Stimulated activated CD4-positive, alpha-beta T cell treated with anti-CD3 and anti-CD28 coated beads, Interleukin-12 subunit alpha, Interleukin-12 subunit beta, amount 100 ng/mL, for 48 hours (primary cell): ENCODE results near the gene CDC42SE1.
A peak's percentile ranks its signal among the peaks of the same experiment; 100 is the strongest.
"Not testable (repeated sequence)": the region's sequence is repeated elsewhere in the genome, so short reads cannot be mapped to it uniquely, and the experiment has no call there.

ENCODE experiments used
- DNase-seq, 3 donors: peaks; one replicate each; pipeline ENCODE4 v3.0.0-alpha.2; 2020; ENCODE audit warnings: low read depth in 2 of 3, low spot score in 1 of 3

Gene CDC42SE1, protein sequence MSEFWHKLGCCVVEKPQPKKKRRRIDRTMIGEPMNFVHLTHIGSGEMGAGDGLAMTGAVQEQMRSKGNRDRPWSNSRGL

DNA sequence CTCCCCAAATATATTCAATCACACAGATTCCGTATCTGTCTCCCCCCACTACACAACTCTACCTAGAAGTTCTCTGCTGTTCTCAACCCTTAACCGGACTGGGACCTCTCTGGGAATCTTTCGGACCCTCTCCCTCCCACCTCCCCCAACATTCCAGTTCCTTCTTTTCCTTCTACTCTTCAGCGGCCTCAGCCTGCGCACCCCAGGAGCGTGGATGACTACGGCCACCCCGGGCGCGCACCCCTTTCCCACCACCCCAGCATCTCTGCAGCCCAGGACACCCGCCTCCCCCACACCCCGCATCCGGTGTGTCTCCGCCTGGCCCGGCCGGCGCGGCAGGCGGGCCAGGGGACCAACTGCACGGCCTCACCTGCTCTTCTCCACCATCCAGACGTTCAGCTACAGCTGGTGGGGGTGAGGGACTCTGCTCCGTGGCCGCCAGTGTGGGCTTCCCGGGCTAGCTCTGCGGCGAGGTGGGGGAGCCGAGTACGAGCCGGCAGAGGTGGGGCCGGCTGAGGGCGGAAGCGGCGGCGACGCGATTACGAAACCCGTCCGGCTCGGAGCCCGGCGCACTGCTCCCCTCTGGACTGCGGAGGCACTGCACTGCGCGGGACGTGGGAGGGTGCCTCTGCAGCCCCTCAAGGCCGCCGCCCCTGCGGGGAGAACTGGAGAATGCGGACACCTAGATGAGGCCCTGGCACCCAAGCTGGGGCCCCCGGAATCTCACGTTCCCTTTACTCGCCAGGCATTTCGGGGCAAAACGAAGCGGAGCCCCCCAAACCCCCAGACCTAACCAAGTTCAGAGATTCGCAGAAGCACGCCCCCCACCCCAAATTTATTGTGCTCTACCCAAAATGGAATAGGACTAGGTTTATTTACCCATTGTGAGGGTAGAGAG, at the start of gene CDC42SE1:
Gene CDC42SE1 (minus strand): TSS at position 514 of the 898 bp plus-strand sequence. CDS start 3,892 bp downstream, outside the sequence.
- DNase-seq, result peak; percentile 66 to 83 (median 74)

DNA sequence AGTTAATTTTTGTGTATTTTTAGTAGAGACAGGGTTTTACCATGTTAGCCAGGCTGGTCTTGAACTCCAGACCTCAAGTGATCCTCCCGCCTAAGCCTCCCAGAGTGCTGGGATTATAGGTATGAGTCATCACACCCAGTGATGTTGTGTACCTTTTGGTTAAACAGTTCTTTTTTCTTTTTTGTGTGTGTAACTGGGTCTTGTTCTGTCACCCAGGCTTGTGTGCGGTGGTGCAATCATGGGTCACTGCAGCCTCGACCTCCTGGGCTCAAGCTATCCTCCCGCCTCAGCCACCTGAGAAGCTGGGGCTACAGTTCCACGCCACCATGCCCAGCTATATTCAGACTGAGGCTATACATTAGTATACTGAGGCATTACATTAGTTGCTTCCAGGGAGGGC, 48.9 kb upstream of the CDC42SE1 start:
- no peak for DNase-seq

DNA sequence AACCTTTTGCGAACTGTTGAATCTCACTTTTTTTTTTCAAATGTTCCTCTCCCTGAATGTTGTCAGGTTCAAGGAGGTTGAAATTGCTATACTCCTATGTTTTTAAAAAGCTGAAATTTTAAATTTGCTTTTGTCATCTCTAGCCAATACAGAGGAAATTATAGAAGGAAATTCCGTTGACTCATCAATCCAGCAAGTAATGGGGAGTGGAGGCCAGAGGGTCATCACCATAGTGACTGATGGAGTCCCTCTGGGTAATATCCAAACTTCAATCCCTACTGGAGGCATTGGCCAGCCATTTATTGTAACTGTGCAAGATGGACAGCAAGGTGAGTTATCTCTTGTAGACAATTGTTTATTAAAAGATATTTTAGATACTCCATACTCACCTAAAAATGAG, 47.5 kb upstream of the CDC42SE1 start:
- no peak for DNase-seq

DNA sequence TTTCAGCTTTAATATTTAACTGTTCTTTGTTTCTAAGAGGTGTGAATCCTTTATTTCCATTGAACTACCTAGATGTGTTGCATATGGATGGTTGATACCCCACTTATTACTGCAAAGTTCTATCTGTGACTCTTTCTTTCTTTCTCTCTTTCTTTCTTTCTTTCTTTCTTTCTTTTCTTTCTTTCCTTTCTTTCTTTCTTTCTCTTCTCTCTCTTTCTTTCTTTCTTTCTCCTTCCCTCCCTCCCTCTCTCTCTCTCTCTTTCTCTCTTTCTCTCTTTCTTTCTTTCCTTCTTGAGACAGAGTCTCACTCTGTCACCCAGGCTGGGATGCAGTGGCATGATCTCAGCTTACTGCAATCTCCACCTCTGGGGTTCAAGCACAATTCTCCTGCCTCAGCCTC, 45.2 kb upstream of the CDC42SE1 start:
- no peak for DNase-seq

DNA sequence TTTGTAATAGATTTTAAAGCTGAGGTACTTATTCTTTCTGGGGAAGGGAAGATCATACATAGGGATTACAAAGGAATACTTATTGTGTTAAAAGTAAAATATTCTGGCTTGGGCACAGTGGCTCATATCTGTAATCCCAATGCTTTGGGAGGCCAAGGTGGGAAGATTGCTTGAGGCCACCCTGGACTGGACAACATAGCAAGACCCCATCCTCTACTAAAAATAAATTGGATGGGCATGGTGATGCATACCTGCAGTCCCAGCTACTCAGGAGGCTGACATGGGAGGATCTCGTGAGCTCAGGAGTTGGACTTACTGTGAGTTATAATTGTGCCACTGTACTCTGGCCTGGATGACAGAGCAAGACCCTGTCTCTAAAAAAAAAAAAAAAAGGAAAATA, 38.7 kb upstream of the CDC42SE1 start:
- no peak for DNase-seq

DNA sequence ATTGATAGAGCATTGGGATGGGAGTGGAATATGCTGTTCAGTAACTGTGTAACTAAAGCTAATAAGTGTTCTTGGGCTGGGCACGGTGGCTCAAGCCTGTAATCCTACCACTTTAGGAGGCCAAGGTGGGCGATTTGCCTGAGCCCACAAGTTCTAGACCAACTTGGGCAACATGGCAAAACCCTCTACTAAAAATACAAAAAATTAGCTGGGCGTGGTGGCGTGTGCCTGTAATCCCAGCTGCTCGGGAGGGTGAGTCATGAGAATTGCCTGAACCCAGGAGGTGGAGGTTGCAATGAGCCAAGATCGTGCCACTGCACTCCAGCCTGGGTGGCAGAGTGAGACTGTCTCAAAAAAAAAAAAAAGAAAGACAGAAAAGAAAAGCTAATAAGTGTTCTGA, 38.0 kb upstream of the CDC42SE1 start:
- DNase-seq, result not testable (repeated sequence)

DNA sequence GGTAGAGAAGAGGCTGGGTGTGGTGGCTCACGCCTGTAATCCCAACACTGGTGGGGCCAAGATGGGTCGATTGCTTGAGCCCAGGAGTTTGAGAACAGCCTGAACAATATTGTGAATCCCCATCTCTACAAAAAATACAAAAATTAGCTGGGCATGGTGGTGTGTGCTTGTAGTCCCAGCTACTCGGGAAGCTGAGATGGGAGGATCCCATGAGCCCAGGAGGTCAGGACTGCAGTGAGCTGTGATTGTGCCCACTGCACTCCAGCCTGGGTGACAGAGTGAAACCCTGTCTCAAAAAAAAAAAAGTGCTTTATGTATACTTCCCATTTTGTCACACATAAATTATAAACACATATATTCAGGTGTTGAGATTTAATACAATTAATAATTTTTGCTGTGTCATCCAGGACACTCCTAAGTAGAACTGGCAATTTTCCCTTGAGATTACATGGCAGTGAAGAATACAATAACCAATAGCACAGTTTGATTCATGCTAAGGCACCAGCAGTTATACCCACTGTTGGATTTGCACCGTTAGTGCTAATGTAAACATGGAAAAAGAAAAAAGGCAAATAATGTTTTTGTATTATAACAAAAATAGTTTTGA, 26.6 kb upstream of the CDC42SE1 start:
- no peak for DNase-seq

DNA sequence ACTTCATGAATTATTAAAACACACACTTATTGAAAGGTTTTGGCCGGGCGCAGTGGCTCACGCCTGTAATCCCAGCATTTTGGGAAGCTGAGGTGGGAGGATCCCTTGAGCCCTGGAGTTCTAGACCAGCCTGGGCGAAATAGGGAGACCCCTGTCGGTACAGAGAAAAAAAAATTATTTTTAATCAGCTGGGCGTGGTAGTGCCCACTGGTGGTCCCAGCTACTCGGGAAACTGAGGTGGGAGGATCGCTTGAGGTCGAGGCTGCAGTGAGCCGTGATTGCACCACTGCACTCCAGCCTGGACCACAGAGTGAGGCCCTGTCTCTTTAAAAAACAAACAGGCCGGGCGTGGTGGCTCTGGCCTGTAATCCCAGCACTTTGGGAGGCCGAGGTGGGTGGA, 12.8 kb upstream of the CDC42SE1 start:
- no peak for DNase-seq

DNA sequence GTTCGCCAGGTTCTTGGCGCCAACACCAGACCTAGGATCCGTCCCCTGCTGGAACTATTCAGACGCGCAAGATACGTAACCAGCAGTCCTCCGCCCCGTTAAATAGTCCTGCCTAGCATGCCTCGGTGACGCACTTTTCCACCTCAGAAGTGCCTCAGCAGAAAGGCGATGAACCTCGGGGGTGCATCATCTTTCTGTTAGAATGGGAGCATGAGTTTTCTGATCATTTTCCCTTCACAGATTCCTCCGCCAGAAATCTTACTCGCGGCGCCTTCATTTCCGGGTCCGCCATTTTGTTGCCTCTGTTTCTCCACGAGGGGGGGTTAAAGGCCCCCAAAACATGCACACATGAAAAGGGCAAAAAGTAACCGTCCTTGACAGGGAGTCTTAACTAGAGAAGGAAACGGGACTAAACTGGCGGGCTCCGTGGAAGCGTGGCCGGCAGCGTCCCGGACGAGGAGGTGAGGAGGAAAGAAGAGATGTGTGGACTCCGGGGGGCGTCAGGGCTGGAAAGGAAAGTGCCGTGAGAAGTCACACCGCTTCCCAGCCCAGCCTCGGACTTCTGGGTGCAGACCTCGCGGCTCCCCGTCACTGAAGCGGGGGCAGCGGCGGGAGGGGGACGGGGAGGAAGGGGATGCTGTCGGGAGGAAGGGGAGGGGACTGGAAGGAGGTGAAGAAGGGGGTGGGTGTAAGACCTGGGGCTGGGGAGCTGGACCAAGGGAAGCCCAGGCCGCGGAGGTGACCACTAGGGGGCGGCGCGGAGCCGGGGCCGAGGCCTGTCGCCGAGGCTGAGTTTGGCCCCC, 11.3 kb upstream of the CDC42SE1 start, which contains the start of gene GABPB2:
Gene GABPB2 (plus strand): TSS at position 288 of the 803 bp plus-strand sequence. CDS start 17,429 bp downstream, outside the sequence.
- DNase-seq, result peak; percentile 84 to 90 (median 89)

DNA sequence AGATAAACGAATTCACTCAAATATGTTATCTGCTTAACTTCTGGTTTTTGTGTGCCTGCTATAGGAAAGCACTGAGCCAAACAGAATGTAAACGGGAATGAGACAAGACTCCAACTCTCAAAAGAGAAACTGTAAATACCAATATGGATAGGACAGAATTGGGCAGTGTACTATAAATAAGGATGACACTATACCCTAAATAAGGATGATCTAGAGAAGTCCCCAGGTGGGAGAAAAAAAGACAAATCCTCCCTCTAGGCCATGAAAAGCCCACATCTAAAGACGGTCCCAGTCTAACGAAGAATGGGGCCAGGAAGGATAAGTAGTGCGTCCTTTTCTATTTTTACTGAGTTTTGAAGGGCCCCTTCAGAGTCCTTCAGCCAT, 9.7 kb upstream of the CDC42SE1 start:
- no peak for DNase-seq

DNA sequence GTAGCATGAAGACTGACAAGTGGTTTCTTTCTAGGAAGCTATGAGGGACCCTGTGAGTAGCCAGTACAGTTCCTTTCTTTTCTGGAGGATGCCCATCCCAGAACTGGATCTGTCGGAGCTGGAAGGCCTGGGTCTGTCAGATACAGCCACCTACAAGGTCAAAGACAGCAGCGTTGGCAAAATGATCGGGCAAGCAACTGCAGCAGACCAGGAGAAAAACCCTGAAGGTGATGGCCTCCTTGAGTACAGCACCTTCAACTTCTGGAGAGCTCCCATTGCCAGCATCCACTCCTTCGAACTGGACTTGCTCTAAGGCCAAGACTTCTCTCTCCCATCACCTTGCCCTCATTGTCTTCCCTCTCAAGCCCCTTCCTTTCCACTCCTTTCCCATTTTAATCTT, 7.8 kb upstream of the CDC42SE1 start:
- no peak for DNase-seq

DNA sequence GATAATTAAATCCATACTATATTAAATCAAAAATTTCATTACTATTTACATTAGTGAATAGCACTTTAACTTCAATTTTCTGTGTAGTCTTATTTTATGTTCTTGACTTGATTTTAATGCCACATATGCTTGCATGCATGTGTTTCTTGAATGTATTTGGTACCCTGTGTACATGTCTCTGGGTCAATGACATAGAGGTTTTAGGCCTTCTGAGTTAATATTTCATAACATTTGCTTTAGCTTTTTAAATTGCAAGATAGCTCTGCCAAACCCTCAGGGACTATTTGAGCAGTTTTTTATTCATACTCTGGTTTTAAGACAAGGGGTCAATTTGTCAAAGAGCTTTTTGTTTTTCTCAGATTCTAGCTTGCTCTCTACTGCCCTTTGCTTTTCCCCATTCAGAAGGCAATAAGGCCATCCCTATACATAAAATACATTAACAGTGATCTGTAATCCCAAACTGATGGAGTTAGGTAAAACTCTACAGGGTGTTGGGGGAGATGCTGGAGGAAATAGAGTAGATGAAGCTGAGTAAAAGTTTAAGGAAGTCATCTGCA, 5.7 kb upstream of the CDC42SE1 start:
- DNase-seq, result no peak

DNA sequence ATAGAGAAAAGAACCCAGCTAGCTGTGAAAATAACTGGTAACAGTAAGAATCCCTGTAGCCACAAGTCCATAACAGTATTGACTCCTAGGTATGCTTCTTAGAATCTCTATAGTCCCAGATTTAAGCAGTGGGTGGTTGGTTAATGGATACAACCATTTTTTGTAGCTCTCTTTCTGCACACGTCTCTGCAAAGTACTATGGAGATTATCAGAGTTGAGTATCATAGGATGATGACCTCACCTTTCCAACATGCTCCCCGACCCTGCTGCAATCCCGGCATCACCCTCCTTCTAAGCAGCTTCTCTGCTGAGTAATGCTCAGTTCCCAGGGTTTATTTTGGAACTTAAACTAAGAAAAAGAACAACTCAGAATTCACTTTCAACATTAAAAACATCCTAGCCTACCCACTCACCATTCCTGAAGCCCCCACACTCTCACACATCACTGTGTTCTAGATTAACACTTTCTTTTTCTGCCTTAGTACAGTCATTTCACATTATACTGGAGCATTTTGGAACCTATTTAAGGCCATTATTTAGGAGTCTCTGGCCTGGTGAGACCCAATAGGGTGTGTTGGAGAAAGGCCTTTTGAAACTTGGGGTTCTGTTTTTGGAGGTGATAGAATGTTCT, 3.4 kb upstream of the CDC42SE1 start:
- DNase-seq, result no peak

DNA sequence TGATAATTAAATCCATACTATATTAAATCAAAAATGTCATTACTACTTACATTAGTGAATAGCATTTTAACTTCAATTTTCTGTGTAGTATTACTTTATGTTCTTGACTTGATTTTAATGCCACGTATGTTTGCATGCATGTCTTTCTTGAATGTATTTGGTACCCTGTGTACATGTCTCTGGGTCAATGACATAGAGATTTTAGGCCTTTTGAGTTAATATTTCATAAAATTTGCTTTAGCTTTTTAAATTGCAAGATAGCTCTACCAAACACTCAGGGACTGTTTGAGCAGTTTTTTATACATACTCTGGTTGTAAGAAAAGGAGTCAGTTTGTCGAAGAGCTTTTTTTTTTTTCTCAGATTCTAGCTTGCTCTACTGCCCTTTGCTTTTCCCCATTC, 2.3 kb upstream of the CDC42SE1 start:
- DNase-seq, result no peak

DNA sequence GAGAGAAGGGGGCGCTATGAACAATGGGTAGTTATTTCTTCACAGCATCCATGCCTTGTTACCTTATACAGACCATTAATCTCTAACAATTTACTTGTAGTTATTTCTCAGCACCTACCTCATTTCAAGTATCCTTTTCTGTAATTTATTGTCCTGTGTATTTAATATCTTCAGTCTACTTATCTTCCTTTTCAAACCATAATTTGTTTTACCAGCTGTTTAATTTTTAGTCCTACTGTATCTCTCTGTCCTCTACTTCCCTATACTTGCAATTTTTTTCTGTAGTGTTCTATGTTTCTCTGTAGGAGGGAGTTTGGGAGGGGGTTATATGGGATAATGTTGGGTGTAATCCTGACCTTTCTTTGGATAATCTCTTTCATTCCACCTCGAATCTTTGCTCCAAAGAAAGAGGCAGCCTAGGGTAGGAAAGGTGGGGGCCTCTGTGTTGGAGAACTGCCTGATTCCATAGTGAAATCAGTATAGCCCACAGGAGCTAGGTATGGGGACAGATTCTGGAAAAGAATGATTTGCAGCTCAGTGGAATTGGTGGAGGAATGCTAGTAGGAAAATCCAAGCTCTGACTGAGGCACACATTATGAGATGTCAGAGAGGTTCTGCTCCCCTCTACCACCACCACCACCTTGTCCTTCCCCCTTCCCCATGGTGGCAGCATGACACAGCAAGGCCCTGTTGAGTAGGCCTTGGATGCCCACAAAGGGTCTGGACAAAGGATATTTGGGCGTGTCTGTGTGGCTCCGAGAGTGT, 1.4 kb upstream of the CDC42SE1 start:
- DNase-seq, result no peak

DNA sequence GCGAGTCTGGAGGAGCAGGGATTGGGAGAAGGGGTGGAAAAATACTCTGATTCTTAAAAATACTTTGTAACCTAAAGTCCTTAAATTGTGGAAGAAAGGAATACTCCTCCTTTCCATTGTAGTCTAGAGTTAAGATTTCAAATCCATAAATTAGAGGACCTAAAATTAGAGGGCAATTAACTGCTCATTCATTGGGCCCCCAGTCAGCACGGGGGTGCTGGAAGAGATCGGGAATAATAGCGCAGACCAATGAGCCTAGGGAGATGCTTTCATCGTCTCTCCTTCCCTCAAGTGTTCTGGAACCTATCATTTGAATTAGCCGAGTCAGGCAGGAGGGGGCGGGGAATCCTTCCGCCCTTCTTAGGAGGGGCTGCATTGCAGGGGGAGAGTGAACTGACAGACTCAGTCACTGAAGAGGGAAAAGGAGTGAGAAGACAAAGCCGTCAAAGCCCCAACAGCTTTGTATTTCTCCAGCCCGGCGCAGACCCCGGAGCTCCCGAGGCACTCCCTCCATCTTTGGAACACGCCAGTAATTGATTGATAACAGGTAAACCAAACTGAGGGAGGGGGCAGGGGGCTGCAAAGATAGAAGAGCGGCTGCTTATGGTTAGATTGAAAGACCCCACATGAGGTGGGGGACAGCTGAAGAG, 710 bp upstream of the CDC42SE1 start, which contains the start of gene MLLT11:
Gene MLLT11 (plus strand): TSS at position 391 of the 650 bp plus-strand sequence. CDS start 6,828 bp downstream, outside the sequence.
- DNase-seq, result no peak

DNA sequence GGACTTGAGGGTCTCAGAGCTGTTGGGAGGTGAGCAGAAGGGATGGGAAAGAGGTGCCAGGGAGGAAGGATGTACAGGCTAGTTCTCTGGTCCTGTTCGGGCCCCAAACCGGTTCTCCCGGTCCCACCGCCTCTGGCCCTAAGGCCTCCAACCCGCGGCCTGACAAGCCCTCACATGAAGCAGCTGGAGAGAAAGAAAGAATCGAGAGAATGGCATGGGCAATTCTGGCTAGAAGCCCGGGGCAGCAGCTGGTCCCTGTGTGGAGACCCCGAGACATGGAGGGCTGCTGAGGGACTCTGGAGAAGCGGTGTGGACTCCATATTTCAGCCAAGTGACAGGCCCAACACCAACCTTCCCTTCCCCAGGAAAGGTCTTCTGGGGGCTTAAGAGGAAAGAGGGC, 730 bp downstream of the CDC42SE1 start:
- no peak for DNase-seq

DNA sequence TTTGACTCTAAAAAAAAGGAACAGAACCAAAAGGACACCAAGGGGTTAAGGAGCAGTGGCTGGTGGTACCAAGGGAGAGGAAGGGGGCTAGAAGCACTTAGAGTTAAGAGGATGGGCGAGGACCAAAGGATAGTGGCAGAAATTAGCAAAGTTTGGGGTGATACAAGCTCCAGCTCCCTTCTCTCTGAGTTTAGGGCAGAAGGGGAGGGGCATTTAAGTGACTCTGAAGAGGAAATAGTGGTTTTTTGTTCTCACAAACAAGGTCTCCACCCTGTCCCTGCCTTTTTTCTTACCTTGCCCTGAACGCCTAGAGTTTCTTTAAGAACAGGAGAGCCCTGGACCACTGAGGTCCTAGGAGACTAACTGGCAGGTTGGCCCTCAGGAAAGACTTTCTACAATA, 3.3 kb downstream of the CDC42SE1 start:
- no peak for DNase-seq

DNA sequence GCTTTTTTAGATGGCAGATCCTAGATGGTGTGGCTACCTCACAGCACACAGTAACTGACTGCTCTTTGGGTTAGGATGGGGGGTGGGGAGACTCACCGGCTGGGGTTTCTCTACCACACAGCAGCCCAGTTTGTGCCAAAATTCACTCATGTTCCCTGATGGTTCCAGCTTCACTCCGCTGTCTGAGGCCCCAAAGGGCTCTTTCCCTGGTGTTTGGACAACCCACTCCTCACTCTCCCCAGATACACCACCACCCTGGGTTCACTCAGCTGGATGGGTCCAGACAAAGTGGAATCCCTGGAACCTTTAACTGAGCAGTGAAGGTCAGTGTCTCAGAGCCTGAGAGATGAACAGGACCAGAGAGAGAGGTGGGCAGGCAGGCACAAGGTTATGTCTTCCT, 3.8 kb downstream of the CDC42SE1 start:
- no peak for DNase-seq
